Renal pelvis (tissue), 4 donors: ENCODE measurements around the gene CYSTM1. TPM values are rescaled to one million over a fixed set of nuclear protein-coding genes. Genes with fewer than 3 reads are reported as not detected.

Source experiments
- DNase-seq: peaks from one replicate; pipeline ENCODE4 v3.0.0-alpha.2; 2013
- polyA plus RNA-seq, 3 donors: library from polyadenylated mRNA; unstranded; fragments of 120-200 nt; gene quantifications; one replicate each; pipeline ENCODE4 v1.2.1, GENCODE V29; 2013; ENCODE audit not compliant: insufficient read length in 3 of 3

CYSTM1 gene
- polyA plus RNA-seq, 3 donors = 68.2 to 72.4 (median 72.0) TPM

GRCh38 chr5:140287801-140288521, 113.0 kb downstream of the CYSTM1 start:
- no peak for DNase-seq

- no peak for DNase-seq
These were observed 117.4 kb downstream of the CYSTM1 start for GRCh38 chr5:140292212-140293036.

Other genes starting within 250 kb of the CYSTM1 start
- 1 to 10 TPM; 1.1 to 1.8 (median 1.8) TPM for gene NRG2, start 131.9 kb upstream of the CYSTM1 start, polyA plus RNA-seq
- 10 to 100 TPM; 12.0 to 13.4 (median 12.6) TPM for gene PURA, start 61.1 kb upstream of the CYSTM1 start, polyA plus RNA-seq
- gene IGIP, start 49.3 kb upstream of the CYSTM1 start, polyA plus RNA-seq = 1 to 10 TPM; 5.3 to 7.3 (median 6.4) TPM
- gene PFDN1, start 127.9 kb downstream of the CYSTM1 start, polyA plus RNA-seq = 100 to 1,000 TPM in 2 of 3 donors, 10 to 100 TPM in 1; 77.4 to 112 (median 100) TPM
- gene HBEGF, start 171.4 kb downstream of the CYSTM1 start, polyA plus RNA-seq = 10 to 100 TPM in 1 of 3 donors, 1 to 10 TPM in 2; 7.5 to 10.4 (median 9.1) TPM
- gene SLC4A9, start 185.0 kb downstream of the CYSTM1 start, polyA plus RNA-seq = 10 to 100 TPM; 12.4 to 36.4 (median 22.9) TPM
- gene ANKHD1, start 226.6 kb downstream of the CYSTM1 start, polyA plus RNA-seq = 100 to 1,000 TPM in 2 of 3 donors, 10 to 100 TPM in 1; 96.7 to 152 (median 126) TPM